Measurements from ENCODE around the gene MYRIP. TPM values are rescaled to one million over a fixed set of nuclear protein-coding genes. Genes with fewer than 3 reads are reported as not detected.
"Not testable (repeated sequence)": the region's sequence is repeated elsewhere in the genome, so short reads cannot be mapped to it uniquely, and the experiment has no call there.

The MYRIP gene
- total and polyA plus RNA-seq, 8 donors, result 0.29 to 1.9 (median 0.57) TPM

GRCh38 chr3:40024526-40024925, 215.1 kb downstream of the MYRIP start:
- DNase-seq (no peak), ATAC-seq (no peak)
- Histone ChIP-seq H3K9me3 (peaks cover 0 to 25% of the 10 kb centered on the region in 2 donors), H3K27ac (no peak overlapping the region), H3K27me3 (no peaks in the 10 kb centered on the region), H3K4me3 (no peak overlapping the region), H3K4me1 (no peaks in the 10 kb centered on the region), H3K36me3 (no peaks in the 10 kb centered on the region)
- TF ChIP-seq CTCF (IDR thresholded peaks at IDR 0.05), result no peak
- intact Hi-C loops (cut with DNase I), result no loop called here

GRCh38 chr3:40025892-40026291, 216.5 kb downstream of the MYRIP start:
- H3K4me3 ChIP-seq; ATAC-seq; DNase-seq; intact Hi-C loops (cut with DNase I); H3K27ac ChIP-seq; H3K27me3 ChIP-seq; H3K4me1 ChIP-seq; H3K36me3 ChIP-seq: not testable (repeated sequence)
- peaks cover 0 to 26% of the 10 kb centered on the region in 2 donors for H3K9me3 ChIP-seq

GRCh38 chr3:40035177-40035576, 225.8 kb downstream of the MYRIP start:
- intact Hi-C loops (cut with DNase I), result no loop called here
- ATAC-seq, result no peak

GRCh38 chr3:40037582-40037981, 228.2 kb downstream of the MYRIP start:
- TF ChIP-seq CTCF (IDR thresholded peaks at IDR 0.05), result no peak
- H3K4me3 ChIP-seq, result no peak overlapping the region
- H3K36me3 ChIP-seq, result no peaks in the 10 kb centered on the region
- ATAC-seq (no peak), DNase-seq (no peak)
- no peak overlapping the region for H3K27ac ChIP-seq
- no peaks in the 10 kb centered on the region for H3K9me3 ChIP-seq
- no peaks in the 10 kb centered on the region for H3K27me3 ChIP-seq
- intact Hi-C loops (cut with DNase I), result no loop called here
- no peaks in the 10 kb centered on the region for H3K4me1 ChIP-seq

More at GRCh38 chr3:40035177-40035576, 225.8 kb downstream of the MYRIP start:
- no peak overlapping the region for H3K27ac ChIP-seq
- H3K27me3 ChIP-seq, result no peaks in the 10 kb centered on the region
- H3K4me1 ChIP-seq, result no peaks in the 10 kb centered on the region
- H3K4me3 ChIP-seq, result no peak overlapping the region
- peaks cover 0 to 6% of the 10 kb centered on the region in 2 donors for H3K9me3 ChIP-seq
- DNase-seq, result no peak
- H3K36me3 ChIP-seq, result no peaks in the 10 kb centered on the region
- no peak for TF ChIP-seq CTCF (IDR thresholded peaks at IDR 0.05)

GRCh38 chr3:40042752-40043443, 233.5 kb downstream of the MYRIP start:
- intact Hi-C loops (cut with DNase I), result no loop called here
- DNase-seq, result no peak
- Histone ChIP-seq H3K27me3 (no peaks in the 10 kb centered on the region), H3K27ac (no peak overlapping the region), H3K9me3 (no peaks in the 10 kb centered on the region), H3K4me3 (no peak overlapping the region), H3K4me1 (no peaks in the 10 kb centered on the region), H3K36me3 (no peaks in the 10 kb centered on the region)
- no peak for TF ChIP-seq CTCF (IDR thresholded peaks at IDR 0.05)
- ATAC-seq, result no peak

- Histone ChIP-seq H3K4me3 (no peak overlapping the region), H3K9me3 (no peaks in the 10 kb centered on the region), H3K4me1 (no peaks in the 10 kb centered on the region), H3K27me3 (no peaks in the 10 kb centered on the region), H3K27ac (no peak overlapping the region), H3K36me3 (no peaks in the 10 kb centered on the region)
- no peak for ATAC-seq
- intact Hi-C loops (cut with DNase I), result no loop called here
- DNase-seq, result no peak
- no peak for TF ChIP-seq CTCF (IDR thresholded peaks at IDR 0.05)
Observed at GRCh38 chr3:40043444-40043755, 234.0 kb downstream of the MYRIP start.
